ENCODE data around the gene ATP8A2.
"Not testable (repeated sequence)": the region's sequence is repeated elsewhere in the genome, so short reads cannot be mapped to it uniquely, and the experiment has no call there.

ATP8A2 gene

GRCh38 chr13:25774056-25774455 is 402.3 kb downstream of the ATP8A2 start:
- H3K9me3 ChIP-seq (ENCODE audit: control insufficient read depth, insufficient read depth, low read length); H3K36me3 ChIP-seq (ENCODE audit: control insufficient read depth, insufficient read depth, low read length); H3K27me3 ChIP-seq (ENCODE audit: control insufficient read depth, insufficient read depth, low read length); H3K4me3 ChIP-seq (ENCODE audit: low read depth, low read length); H3K9ac ChIP-seq (ENCODE audit: low read depth, low read length); H3K27ac ChIP-seq (ENCODE audit: low read depth, low read length): not testable (repeated sequence)
- H3K4me1 ChIP-seq (ENCODE audit: control insufficient read depth, insufficient read depth, low read length): peaks cover 39% of the 10 kb centered on the region

- Histone ChIP-seq H3K9ac (ENCODE audit: low read depth, low read length) (no peak overlapping the region), H3K27me3 (ENCODE audit: control insufficient read depth, insufficient read depth, low read length) (no peaks in the 10 kb centered on the region), H3K4me1 (ENCODE audit: control insufficient read depth, insufficient read depth, low read length) (peaks cover 36% of the 10 kb centered on the region), H3K4me3 (ENCODE audit: low read depth, low read length) (no peak overlapping the region), H3K36me3 (ENCODE audit: control insufficient read depth, insufficient read depth, low read length) (no peaks in the 10 kb centered on the region), H3K27ac (ENCODE audit: low read depth, low read length) (no peak overlapping the region), H3K9me3 (ENCODE audit: control insufficient read depth, insufficient read depth, low read length) (no peaks in the 10 kb centered on the region)
Observed at GRCh38 chr13:25775275-25775674, 403.5 kb downstream of the ATP8A2 start.

- H3K27me3 ChIP-seq (ENCODE audit: control insufficient read depth, insufficient read depth, low read length): no peaks in the 10 kb centered on the region
- H3K4me3 ChIP-seq (ENCODE audit: low read depth, low read length): no peak overlapping the region
- H3K27ac ChIP-seq (ENCODE audit: low read depth, low read length): no peak overlapping the region
- H3K9ac ChIP-seq (ENCODE audit: low read depth, low read length): no peak overlapping the region
- peaks cover 29% of the 10 kb centered on the region for H3K4me1 ChIP-seq (ENCODE audit: control insufficient read depth, insufficient read depth, low read length)
- no peaks in the 10 kb centered on the region for H3K9me3 ChIP-seq (ENCODE audit: control insufficient read depth, insufficient read depth, low read length)
- no peaks in the 10 kb centered on the region for H3K36me3 ChIP-seq (ENCODE audit: control insufficient read depth, insufficient read depth, low read length)
Observed at GRCh38 chr13:25775986-25776385, 404.2 kb downstream of the ATP8A2 start.

- Histone ChIP-seq H3K4me1 (ENCODE audit: control insufficient read depth, insufficient read depth, low read length) (peaks cover 21% of the 10 kb centered on the region), H3K9ac (ENCODE audit: low read depth, low read length) (no peak overlapping the region), H3K4me3 (ENCODE audit: low read depth, low read length) (no peak overlapping the region), H3K27me3 (ENCODE audit: control insufficient read depth, insufficient read depth, low read length) (no peaks in the 10 kb centered on the region), H3K36me3 (ENCODE audit: control insufficient read depth, insufficient read depth, low read length) (no peaks in the 10 kb centered on the region), H3K9me3 (ENCODE audit: control insufficient read depth, insufficient read depth, low read length) (no peaks in the 10 kb centered on the region), H3K27ac (ENCODE audit: low read depth, low read length) (no peak overlapping the region)
Observed at GRCh38 chr13:25776722-25777121, 404.9 kb downstream of the ATP8A2 start.

- Histone ChIP-seq H3K9ac (ENCODE audit: low read depth, low read length) (no peak overlapping the region), H3K4me1 (ENCODE audit: control insufficient read depth, insufficient read depth, low read length) (peaks cover 15% of the 10 kb centered on the region; the same call in 1 of the 2 replicates), H3K36me3 (ENCODE audit: control insufficient read depth, insufficient read depth, low read length) (no peaks in the 10 kb centered on the region), H3K9me3 (ENCODE audit: control insufficient read depth, insufficient read depth, low read length) (no peaks in the 10 kb centered on the region), H3K27me3 (ENCODE audit: control insufficient read depth, insufficient read depth, low read length) (no peaks in the 10 kb centered on the region), H3K27ac (ENCODE audit: low read depth, low read length) (no peak overlapping the region), H3K4me3 (ENCODE audit: low read depth, low read length) (no peak overlapping the region)
Observed at GRCh38 chr13:25777509-25777908, 405.7 kb downstream of the ATP8A2 start.

- Histone ChIP-seq H3K9me3 (ENCODE audit: control insufficient read depth, insufficient read depth, low read length) (no peaks in the 10 kb centered on the region), H3K4me3 (ENCODE audit: low read depth, low read length) (no peak overlapping the region), H3K27me3 (ENCODE audit: control insufficient read depth, insufficient read depth, low read length) (no peaks in the 10 kb centered on the region), H3K36me3 (ENCODE audit: control insufficient read depth, insufficient read depth, low read length) (no peaks in the 10 kb centered on the region), H3K27ac (ENCODE audit: low read depth, low read length) (no peak overlapping the region), H3K4me1 (ENCODE audit: control insufficient read depth, insufficient read depth, low read length) (peaks cover 15% of the 10 kb centered on the region; the same call in 1 of the 2 replicates), H3K9ac (ENCODE audit: low read depth, low read length) (no peak overlapping the region)
Observed at GRCh38 chr13:25778365-25778764, 406.6 kb downstream of the ATP8A2 start.

- no peaks in the 10 kb centered on the region for H3K27me3 ChIP-seq (ENCODE audit: control insufficient read depth, insufficient read depth, low read length)
- H3K36me3 ChIP-seq (ENCODE audit: control insufficient read depth, insufficient read depth, low read length): no peaks in the 10 kb centered on the region
- no peak overlapping the region for H3K4me3 ChIP-seq (ENCODE audit: low read depth, low read length)
- H3K4me1 ChIP-seq (ENCODE audit: control insufficient read depth, insufficient read depth, low read length): peaks cover 15% of the 10 kb centered on the region; the same call in 1 of the 2 replicates
- no peak overlapping the region for H3K27ac ChIP-seq (ENCODE audit: low read depth, low read length)
- H3K9me3 ChIP-seq (ENCODE audit: control insufficient read depth, insufficient read depth, low read length): no peaks in the 10 kb centered on the region
- no peak overlapping the region for H3K9ac ChIP-seq (ENCODE audit: low read depth, low read length)
Observed at GRCh38 chr13:25778808-25779305, 407.1 kb downstream of the ATP8A2 start.

- no peaks in the 10 kb centered on the region for H3K27me3 ChIP-seq (ENCODE audit: control insufficient read depth, insufficient read depth, low read length)
- H3K9ac ChIP-seq (ENCODE audit: low read depth, low read length): no peak overlapping the region
- H3K36me3 ChIP-seq (ENCODE audit: control insufficient read depth, insufficient read depth, low read length): no peaks in the 10 kb centered on the region
- H3K4me3 ChIP-seq (ENCODE audit: low read depth, low read length): no peak overlapping the region
- H3K4me1 ChIP-seq (ENCODE audit: control insufficient read depth, insufficient read depth, low read length): peaks cover 11% of the 10 kb centered on the region; the same call in 1 of the 2 replicates
- no peaks in the 10 kb centered on the region for H3K9me3 ChIP-seq (ENCODE audit: control insufficient read depth, insufficient read depth, low read length)
- H3K27ac ChIP-seq (ENCODE audit: low read depth, low read length): no peak overlapping the region
Observed at GRCh38 chr13:25783076-25783475, 411.3 kb downstream of the ATP8A2 start.

GRCh38 chr13:25783601-25784024 is 411.8 kb downstream of the ATP8A2 start:
- Histone ChIP-seq H3K27me3 (ENCODE audit: control insufficient read depth, insufficient read depth, low read length) (no peaks in the 10 kb centered on the region), H3K9me3 (ENCODE audit: control insufficient read depth, insufficient read depth, low read length) (no peaks in the 10 kb centered on the region), H3K4me1 (ENCODE audit: control insufficient read depth, insufficient read depth, low read length) (peaks cover 6% of the 10 kb centered on the region; the same call in 1 of the 2 replicates), H3K4me3 (ENCODE audit: low read depth, low read length) (no peak overlapping the region), H3K36me3 (ENCODE audit: control insufficient read depth, insufficient read depth, low read length) (no peaks in the 10 kb centered on the region), H3K27ac (ENCODE audit: low read depth, low read length) (no peak overlapping the region), H3K9ac (ENCODE audit: low read depth, low read length) (no peak overlapping the region)

- no peak overlapping the region for H3K4me3 ChIP-seq (ENCODE audit: low read depth, low read length)
- no peaks in the 10 kb centered on the region for H3K27me3 ChIP-seq (ENCODE audit: control insufficient read depth, insufficient read depth, low read length)
- H3K9me3 ChIP-seq (ENCODE audit: control insufficient read depth, insufficient read depth, low read length): no peaks in the 10 kb centered on the region
- peaks cover 6% of the 10 kb centered on the region; the same call in 1 of the 2 replicates for H3K4me1 ChIP-seq (ENCODE audit: control insufficient read depth, insufficient read depth, low read length)
- H3K27ac ChIP-seq (ENCODE audit: low read depth, low read length): no peak overlapping the region
- H3K9ac ChIP-seq (ENCODE audit: low read depth, low read length): no peak overlapping the region
- no peaks in the 10 kb centered on the region for H3K36me3 ChIP-seq (ENCODE audit: control insufficient read depth, insufficient read depth, low read length)
Observed at GRCh38 chr13:25784119-25784518, 412.3 kb downstream of the ATP8A2 start.

- not testable (repeated sequence) for H3K27me3 ChIP-seq (ENCODE audit: control insufficient read depth, insufficient read depth, low read length); H3K36me3 ChIP-seq (ENCODE audit: control insufficient read depth, insufficient read depth, low read length); H3K9me3 ChIP-seq (ENCODE audit: control insufficient read depth, insufficient read depth, low read length); H3K27ac ChIP-seq (ENCODE audit: low read depth, low read length); H3K4me1 ChIP-seq (ENCODE audit: control insufficient read depth, insufficient read depth, low read length); H3K9ac ChIP-seq (ENCODE audit: low read depth, low read length); H3K4me3 ChIP-seq (ENCODE audit: low read depth, low read length)
Observed at GRCh38 chr13:25790137-25790536, 418.4 kb downstream of the ATP8A2 start.

- H3K27me3 ChIP-seq (ENCODE audit: control insufficient read depth, insufficient read depth, low read length): no peaks in the 10 kb centered on the region
- no peak overlapping the region for H3K9ac ChIP-seq (ENCODE audit: low read depth, low read length)
- H3K4me3 ChIP-seq (ENCODE audit: low read depth, low read length): no peak overlapping the region
- no peak overlapping the region for H3K27ac ChIP-seq (ENCODE audit: low read depth, low read length)
- H3K4me1 ChIP-seq (ENCODE audit: control insufficient read depth, insufficient read depth, low read length): no peaks in the 10 kb centered on the region
- H3K36me3 ChIP-seq (ENCODE audit: control insufficient read depth, insufficient read depth, low read length): no peaks in the 10 kb centered on the region
- H3K9me3 ChIP-seq (ENCODE audit: control insufficient read depth, insufficient read depth, low read length): no peaks in the 10 kb centered on the region
Observed at GRCh38 chr13:25795277-25795676, 423.5 kb downstream of the ATP8A2 start.
